GM18868 (cell line): ENCODE results near the gene OR1K1.
"Not testable (repeated sequence)": the region's sequence is repeated elsewhere in the genome, so short reads cannot be mapped to it uniquely, and the experiment has no call there.

Source experiments
- ATAC-seq: cut with Tn5 transposase; IDR thresholded peaks from one replicate; pipeline ENCODE4 v1.9.1; 2021; ENCODE audit warnings: mild to moderate bottlenecking, moderate library complexity; ENCODE audit not compliant: unreplicated experiment

OR1K1 gene

GRCh38 chr9:122800066-122801060 lies at the start of gene OR1K1:
Gene OR1K1, plus strand, starts transcription at chr9:122800123. Its CDS starts 0 bp downstream, at chr9:122800123.
- no peak for ATAC-seq

GRCh38 chr9:122754825-122755224 lies 45.1 kb upstream of the OR1K1 start:
- no peak for ATAC-seq

- no peak for ATAC-seq
These were observed 32.1 kb upstream of the OR1K1 start for GRCh38 chr9:122767817-122768216.

GRCh38 chr9:122777052-122777451 lies 22.9 kb upstream of the OR1K1 start:
- no peak for ATAC-seq

- no peak for ATAC-seq
These were observed 21.8 kb upstream of the OR1K1 start for GRCh38 chr9:122777935-122778627.

GRCh38 chr9:122779181-122779580 lies 20.7 kb upstream of the OR1K1 start:
- ATAC-seq = no peak

- ATAC-seq = no peak
These were observed 19.9 kb upstream of the OR1K1 start for GRCh38 chr9:122780026-122780425.

GRCh38 chr9:122781671-122782070 lies 18.3 kb upstream of the OR1K1 start:
- ATAC-seq = no peak

- no peak for ATAC-seq
These were observed 14.7 kb upstream of the OR1K1 start for GRCh38 chr9:122785269-122785668.

GRCh38 chr9:122786338-122786737 lies 13.6 kb upstream of the OR1K1 start:
- no peak for ATAC-seq

GRCh38 chr9:122788831-122789230 lies 11.1 kb upstream of the OR1K1 start, which contains the start of gene OR5C1:
Gene OR5C1, plus strand, starts transcription at chr9:122788933. Its CDS starts 0 bp downstream, at chr9:122788933.
- no peak for ATAC-seq

- ATAC-seq = no peak
These were observed 10.5 kb upstream of the OR1K1 start for GRCh38 chr9:122789256-122790046.

- ATAC-seq = no peak
These were observed 7.9 kb upstream of the OR1K1 start for GRCh38 chr9:122791872-122792669.

GRCh38 chr9:122797316-122798063 lies 2.4 kb upstream of the OR1K1 start:
- ATAC-seq = no peak

GRCh38 chr9:122806661-122807060 lies 6.7 kb downstream of the OR1K1 start:
- ATAC-seq = no peak

- ATAC-seq = no peak
These were observed 7.5 kb downstream of the OR1K1 start for GRCh38 chr9:122807271-122807900.

GRCh38 chr9:122808141-122808540 lies 8.2 kb downstream of the OR1K1 start:
- ATAC-seq = no peak

- not testable (repeated sequence) for ATAC-seq
These were observed 9.3 kb downstream of the OR1K1 start for GRCh38 chr9:122809261-122809660.
